H1 (cell line): ENCODE data around the gene THAP4. TPM values are rescaled to one million over a fixed set of nuclear protein-coding genes. Genes with fewer than 3 reads are reported as not detected.

ENCODE experiments used
- CTCF ChIA-PET: fragments of 300-600 bp; sonication (Branson Sonifier 250); formaldehyde crosslinking; loops from one replicate; lab custom pipeline; 2021; ENCODE audit not compliant: partially characterized antibody; lab: Charles Lee
- POLR2A ChIA-PET: fragments of 300-600 bp; sonication (Branson Sonifier 250); formaldehyde crosslinking; loops from one replicate; lab custom pipeline; 2021; ENCODE audit warnings: inconsistent platforms; ENCODE audit not compliant: partially characterized antibody; lab: Charles Lee
- DNase-seq, 2 experiments: peaks; one replicate each; pipeline versions ENCODE4 v3.0.0 to v3.0.0-alpha.2; 2010 to 2022; ENCODE audit warnings: low spot score in 2 of 2, low read depth in 1 of 2, mixed read lengths in 1 of 2
- FAIRE-seq: peaks from 2 replicates; lab custom pipeline; 2011; peaks lifted over from hg19 to GRCh38; lab: Jason Lieb, UNC
- H2AFZ ChIP-seq: 2 replicates; pipeline ENCODE4 v1.8.1; 2012; ENCODE audit warnings: low read length, inconsistent platforms
- H2AK5ac ChIP-seq: 2 replicates; pipeline ENCODE4 v1.6.1; 2013; ENCODE audit warnings: low read depth, low read length
- H2BK120ac ChIP-seq: replicated peaks from 2 replicates; pipeline ENCODE3; 2013; ENCODE audit warnings: low read depth, low read length, inconsistent platforms
- H2BK12ac ChIP-seq: 2 replicates; pipeline ENCODE4 v1.6.1; 2013; ENCODE audit warnings: low read depth, low read length
- H2BK15ac ChIP-seq: 2 replicates; pipeline ENCODE4 v1.6.1; 2013; ENCODE audit warnings: low read length
- H2BK20ac ChIP-seq: 2 replicates; pipeline ENCODE4 v1.6.1; 2013; ENCODE audit warnings: low read length
- H2BK5ac ChIP-seq: 2 replicates; pipeline ENCODE4 v1.6.1; 2013; ENCODE audit warnings: low read depth, low read length
- H3K14ac ChIP-seq: 2 replicates; pipeline ENCODE4 v1.6.1; 2013; ENCODE audit warnings: inconsistent platforms; ENCODE audit not compliant: insufficient read length
- H3K18ac ChIP-seq: 2 replicates; pipeline ENCODE4 v1.6.1; 2013; ENCODE audit warnings: low read length; ENCODE audit errors: extremely low read depth
- H3K23ac ChIP-seq: 2 replicates; pipeline ENCODE4 v1.6.1; 2013; ENCODE audit warnings: inconsistent platforms; ENCODE audit not compliant: insufficient read length
- H3K23me2 ChIP-seq: 2 replicates; pipeline ENCODE4 v1.6.1; 2013; ENCODE audit warnings: low read depth, low read length
- H3K27ac ChIP-seq: 2 replicates; pipeline ENCODE4 v1.6.1; 2011; ENCODE audit warnings: low read depth, low read length, inconsistent platforms
- H3K27me3 ChIP-seq, 4 experiments: replicated peaks in 1 of 4; 1 replicate in 1 of 4; 2 replicates in 3 of 4; pipeline versions ENCODE4 v1.6.1 to v1.8.1; 2011 to 2013; ENCODE audit warnings: low read length in 3 of 4, mild to moderate bottlenecking in 3 of 4, inconsistent platforms in 2 of 4, mixed read lengths in 2 of 4, moderate library complexity in 1 of 4; ENCODE audit not compliant: control insufficient read depth in 3 of 4, insufficient read depth in 3 of 4; ENCODE audit errors: extremely low read depth in 1 of 4
- H3K36me3 ChIP-seq, 4 experiments: 2 replicates each; pipeline versions ENCODE4 v1.6.1 to v1.8.1; 2011 to 2013; ENCODE audit warnings: mild to moderate bottlenecking in 4 of 4, low read length in 3 of 4, moderate library complexity in 2 of 4, control low read depth in 1 of 4, inconsistent platforms in 1 of 4; ENCODE audit not compliant: insufficient read depth in 4 of 4, control insufficient read depth in 2 of 4
- H3K4ac ChIP-seq: replicated peaks from 2 replicates; pipeline ENCODE3; 2013; ENCODE audit warnings: low read length, low read depth, mixed read lengths, inconsistent platforms; ENCODE audit not compliant: insufficient read length
- H3K4me1 ChIP-seq, 4 experiments: replicated peaks in 1 of 4; 1 replicate in 1 of 4; 2 replicates in 3 of 4; pipeline versions ENCODE4 v1.6.1 to v1.8.1; 2011 to 2013; ENCODE audit warnings: low read length in 3 of 4, inconsistent platforms in 2 of 4, mixed read lengths in 1 of 4; ENCODE audit not compliant: insufficient read depth in 4 of 4, control insufficient read depth in 3 of 4
- H3K4me2 ChIP-seq, 2 experiments: 2 replicates each; pipeline versions ENCODE4 v1.6.1 to v1.8.1; 2011 to 2013; ENCODE audit warnings: low read depth in 2 of 2, low read length in 2 of 2, control low read depth in 1 of 2, inconsistent platforms in 1 of 2, mild to moderate bottlenecking in 1 of 2; ENCODE audit not compliant: insufficient read depth in 1 of 2
- H3K4me3 ChIP-seq, 4 experiments: fragments of 200-600, 300-600 bp in 1 of 4; sonication (generic), shearing (Covaris generic), sonication (Bioruptor Twin) in 1 of 4; 2 replicates each; pipeline versions ENCODE4 v1.5.1 to v1.8.1; 2011 to 2016; ENCODE audit warnings: low read length in 4 of 4, low read depth in 3 of 4, control low read depth in 2 of 4, inconsistent platforms in 2 of 4, mild to moderate bottlenecking in 2 of 4, mixed read lengths in 1 of 4, moderate library complexity in 1 of 4; ENCODE audit not compliant: insufficient read depth in 2 of 4; ENCODE audit errors: extremely low read depth in 1 of 4
- H3K56ac ChIP-seq: replicated peaks from 2 replicates; pipeline ENCODE3; 2013; ENCODE audit warnings: low read depth, mild to moderate bottlenecking, mixed read lengths, low read length, inconsistent platforms; ENCODE audit not compliant: insufficient read length
- H3K79me1 ChIP-seq: 2 replicates; pipeline ENCODE4 v1.6.1; 2013; ENCODE audit warnings: low read depth, low read length, control low read depth
- H3K79me2 ChIP-seq, 2 experiments: 2 replicates each; pipeline versions ENCODE4 v1.6.1 to v1.8.1; 2012 to 2013; ENCODE audit warnings: low read length in 2 of 2, mild to moderate bottlenecking in 2 of 2, inconsistent platforms in 1 of 2; ENCODE audit not compliant: insufficient read depth in 2 of 2, control insufficient read depth in 1 of 2
- H3K9ac ChIP-seq, 4 experiments: replicated peaks in 1 of 4; 1 replicate in 1 of 4; 2 replicates in 3 of 4; pipeline versions ENCODE4 v1.6.1 to v1.8.1; 2011 to 2013; ENCODE audit warnings: low read depth in 3 of 4, low read length in 3 of 4, control low read depth in 2 of 4, mild to moderate bottlenecking in 2 of 4, moderate library complexity in 2 of 4, inconsistent platforms in 1 of 4; ENCODE audit errors: extremely low read depth in 1 of 4
- H3K9me3 ChIP-seq, 2 experiments: 2 replicates each; pipeline versions ENCODE4 v1.6.1 to v1.8.1; 2012 to 2013; ENCODE audit warnings: mild to moderate bottlenecking in 2 of 2, moderate library complexity in 2 of 2, control low read depth in 1 of 2, inconsistent platforms in 1 of 2, low read depth in 1 of 2, low read length in 1 of 2, mixed read lengths in 1 of 2; ENCODE audit not compliant: insufficient read depth in 2 of 2
- H4K20me1 ChIP-seq, 2 experiments: replicated peaks in 1 of 2; 2 replicates each; pipeline versions ENCODE3 to v1.8.1; 2011 to 2013; ENCODE audit warnings: inconsistent platforms in 2 of 2, low read length in 2 of 2, mild to moderate bottlenecking in 1 of 2; ENCODE audit not compliant: insufficient read depth in 2 of 2, control insufficient read depth in 1 of 2
- H4K5ac ChIP-seq: 2 replicates; pipeline ENCODE4 v1.6.1; 2013; ENCODE audit warnings: low read length, low read depth, mixed read lengths, inconsistent platforms; ENCODE audit not compliant: insufficient read length
- H4K8ac ChIP-seq: 2 replicates; pipeline ENCODE4 v1.8.0; 2013; ENCODE audit warnings: mild to moderate bottlenecking, moderate library complexity, low read length, inconsistent platforms; ENCODE audit not compliant: insufficient read depth; ENCODE audit errors: extremely low read depth
- H4K91ac ChIP-seq: replicated peaks from 2 replicates; pipeline ENCODE3; 2013; ENCODE audit warnings: low read length, mixed read lengths, inconsistent platforms; ENCODE audit not compliant: insufficient read length
- BACH1 ChIP-seq: IDR thresholded peaks from 2 replicates; pipeline ENCODE4 v1.6.1; 2012; ENCODE audit warnings: low read length, improper control_type of control experiment
- CREB1 ChIP-seq: IDR thresholded peaks from 2 replicates; pipeline ENCODE4 v1.6.1; 2012; ENCODE audit warnings: inconsistent platforms
- CTBP2 ChIP-seq: IDR thresholded peaks from 2 replicates; pipeline ENCODE4 v1.7.0; 2011; ENCODE audit warnings: borderline replicate concordance, mild to moderate bottlenecking, moderate library complexity, mixed read lengths, low read length; ENCODE audit not compliant: insufficient read depth, insufficient read length
- FOSL1 ChIP-seq: IDR thresholded peaks from 2 replicates; pipeline ENCODE4 v1.6.1; 2011; ENCODE audit warnings: mild to moderate bottlenecking, low read depth, low read length, moderate library complexity; ENCODE audit not compliant: insufficient read depth
- HDAC6 ChIP-seq: IDR thresholded peaks from one replicate; pipeline ENCODE4 v1.7.1; 2012; ENCODE audit warnings: low read depth, mild to moderate bottlenecking, inconsistent platforms, low read length, moderate library complexity
- JUN ChIP-seq: IDR thresholded peaks from 2 replicates; pipeline ENCODE4 v1.6.1; 2011; ENCODE audit warnings: low read depth, mild to moderate bottlenecking, improper control_type of control experiment, low read length
- MAFK ChIP-seq: IDR thresholded peaks from 2 replicates; pipeline ENCODE4 v1.6.1; 2012; ENCODE audit warnings: low read depth, mild to moderate bottlenecking, improper control_type of control experiment, low read length
- POU5F1 ChIP-seq: IDR thresholded peaks from 2 replicates; pipeline ENCODE4 v1.6.1; 2011; ENCODE audit warnings: low read depth, mild to moderate bottlenecking, low read length, moderate library complexity
- RFX5 ChIP-seq: IDR thresholded peaks from 2 replicates; pipeline ENCODE4 v1.6.1; 2011; ENCODE audit warnings: low read depth, low read length, improper control_type of control experiment, borderline replicate concordance
- RXRA ChIP-seq: IDR thresholded peaks from 2 replicates; pipeline ENCODE4 v1.6.1; 2011; ENCODE audit warnings: low read depth, mild to moderate bottlenecking, low read length, moderate library complexity; ENCODE audit not compliant: insufficient read depth
- SAP30 ChIP-seq: fragments of 300-600 bp; sonication (generic); IDR thresholded peaks from 2 replicates; pipeline ENCODE4 v1.7.1; 2012; ENCODE audit warnings: low read length, moderate library complexity, mild to moderate bottlenecking, inconsistent platforms; ENCODE audit not compliant: insufficient read depth, insufficient replicate concordance
- SIX5 ChIP-seq: IDR thresholded peaks from 2 replicates; pipeline ENCODE4 v1.6.1; 2011; ENCODE audit warnings: mild to moderate bottlenecking, low read depth, low read length
- SP4 ChIP-seq: IDR thresholded peaks from 2 replicates; pipeline ENCODE4 v1.6.1; 2012; ENCODE audit warnings: low read length, inconsistent platforms
- SUZ12 ChIP-seq: fragments of 200-600 bp; sonication (generic); IDR thresholded peaks from 2 replicates; pipeline ENCODE4 v1.6.1; 2012; ENCODE audit warnings: mild to moderate bottlenecking, inconsistent platforms, low read length, moderate library complexity, mixed read lengths
- TAF7 ChIP-seq: optimal IDR thresholded peaks from 2 replicates; pipeline ENCODE3; 2011; ENCODE audit warnings: low read depth, mild to moderate bottlenecking, inconsistent platforms, low read length, moderate library complexity, borderline replicate concordance
- WGBS, 2 experiments: shearing (Covaris generic) in 1 of 2; methylation state at CpG; one replicate each; pipeline versions ENCODE4 v1.1.6 to v1.1.7; 2013 to 2015; ENCODE audit warnings: low lambda C conversion rate in 2 of 2, mixed read lengths in 2 of 2, inconsistent platforms in 1 of 2, low coverage in 1 of 2, missing lambda C conversion rate in 1 of 2; ENCODE audit not compliant: insufficient replicate concordance in 2 of 2, insufficient coverage in 1 of 2, insufficient read length in 1 of 2; ENCODE audit errors: extremely low coverage in 1 of 2, missing lambda C conversion rate in 1 of 2; 5-methylcytosine and 5-hydroxymethylcytosine counted together
- polyA plus RNA-seq, 7 experiments: library from polyadenylated mRNA; depleted of rRNA in 3 of 7; stranded (reverse) in 5 of 7; unstranded in 2 of 7; fragments of >200 nt in 5 of 7; fragments of 200-250 nt in 2 of 7; gene quantifications; 1 replicate in 5 of 7; 2 replicates in 1 of 7; 4 replicates in 1 of 7; pipeline versions ENCODE4 v1.2.1 to v1.2.3, GENCODE V29; 2011 to 2013; ENCODE audit warnings: missing spikeins in 2 of 7, mixed read lengths in 2 of 7
- total RNA-seq: library from RNA; stranded (reverse); fragmentation: NEBNext Ultra II Directional; extraction: Animal tissue kit (Norgen Biotek cat#: 25700); gene quantifications from 2 replicates; pipeline ENCODE4 v1.2.1, GENCODE V29; 2021

Gene THAP4
- total and polyA plus RNA-seq, 2 of the 8 experiments (the other 6 are each of a cell fraction or from before 2014, with no cell fraction given), result 78.9 to 83.6 TPM

- Histone ChIP-seq H3K79me1 (peaks cover 29% of the 10 kb centered on the region), H3K4me1 (peaks cover 0 to 8% (median 5%) of the 10 kb centered on the region in 4 experiments; a peak in 6 of 7 replicates), H3K9ac (no peak overlapping the region), H4K5ac (no peak overlapping the region), H3K56ac (no peak overlapping the region), H3K18ac (no peak overlapping the region), H3K4me3 (no peak overlapping the region), H3K4ac (no peak overlapping the region), H3K4me2 (no peak overlapping the region; a peak in 1 of 4 replicates), H3K9me3 (no peaks in the 10 kb centered on the region), H3K23ac (no peak overlapping the region), H2AK5ac (no peak overlapping the region), H4K91ac (peak overlapping the region; percentile 10), H2BK120ac (no peak overlapping the region), H2AFZ (no peak overlapping the region), H3K14ac (no peak overlapping the region), H2BK20ac (no peak overlapping the region), H4K20me1 (peaks cover 32 to 45% of the 10 kb centered on the region in 2 experiments), H2BK5ac (no peak overlapping the region), H3K23me2 (peaks cover 2% of the 10 kb centered on the region; the same call in 1 of the 2 replicates), H3K36me3 (peaks cover 0 to 9% (median 3%) of the 10 kb centered on the region in 4 experiments; a peak in 4 of 8 replicates), H2BK15ac (no peak overlapping the region), H4K8ac (no peak overlapping the region), H3K27me3 (no peaks in the 10 kb centered on the region), H3K79me2 (peaks cover 43 to 84% of the 10 kb centered on the region in 2 experiments), H3K27ac (no peak overlapping the region), H2BK12ac (no peak overlapping the region)
- POLR2A ChIA-PET, result interaction anchor here (0.6 to 1.5 kb wide), 5 partner anchors 23 to 60 kb away, joined by 3 to 4 read pairs (median 3); partner anchors contain the start of gene ING5
- DNase-seq, result no peak
- 69% methylated on average over 2 of the region's 2 CpGs; no CpG with 5 or more reads in 1 of the 2 experiments for WGBS, 2 experiments
- CTCF ChIA-PET, result interaction anchor here (0.7 to 2.5 kb wide), 3 partner anchors 17 to 470 kb away, joined by 3 to 9 read pairs (median 7); no protein-coding TSS in a partner anchor
- no peak for FAIRE-seq
- TF ChIP-seq SAP30 (no peak), TAF7 (no peak), JUN (no peak), BACH1 (no peak), HDAC6 (no peak), POU5F1 (no peak), SIX5 (no peak), CTBP2 (no peak), FOSL1 (no peak), RXRA (no peak), SUZ12 (no peak), MAFK (no peak), RFX5 (no peak), CREB1 (no peak), SP4 (no peak)
Measured at GRCh38 chr2:241641631-241642030, 4.7 kb upstream of the THAP4 start.
